Myocyte (in vitro differentiated cells): ENCODE data around the gene CARNS1. TPM values are rescaled to one million over a fixed set of nuclear protein-coding genes. Genes with fewer than 3 reads are reported as not detected.
A peak's percentile ranks its signal among the peaks of the same experiment; 100 is the strongest.
"Not testable (repeated sequence)": the region's sequence is repeated elsewhere in the genome, so short reads cannot be mapped to it uniquely, and the experiment has no call there.

ENCODE experiments used
- DNase-seq: peaks from one replicate; pipeline ENCODE4 v3.0.0-alpha.2; 2012; ENCODE audit warnings: low read depth
- total RNA-seq: library from RNA; depleted of rRNA; stranded (reverse); fragments of >200 nt; gene quantifications from 2 replicates; pipeline ENCODE4 v1.2.3, GENCODE V29; 2014

The CARNS1 gene
- total RNA-seq, 1 donor from 2014 or later = 49.7 TPM

- DNase-seq = no peak
Observed at GRCh38 chr11:67396587-67397389, 18.7 kb upstream of the CARNS1 start.

GRCh38 chr11:67397536-67397935 is 17.9 kb upstream of the CARNS1 start:
- no peak for DNase-seq

- no peak for DNase-seq
Observed at GRCh38 chr11:67397986-67398660, 17.4 kb upstream of the CARNS1 start.

GRCh38 chr11:67398661-67399563 is 16.6 kb upstream of the CARNS1 start:
- no peak for DNase-seq

GRCh38 chr11:67400251-67400941 is 15.1 kb upstream of the CARNS1 start:
- DNase-seq = no peak

- no peak for DNase-seq
Observed at GRCh38 chr11:67400942-67401494, 14.5 kb upstream of the CARNS1 start.

GRCh38 chr11:67401495-67402191 is 13.8 kb upstream of the CARNS1 start, which contains the start of gene PPP1CA:
TSS of gene PPP1CA (minus strand) at chr11:67401858. CDS start at chr11:67401782, 76 bp downstream.
- DNase-seq = peak; percentile 87

- not testable (repeated sequence) for DNase-seq
Observed at GRCh38 chr11:67402192-67402839, 13.2 kb upstream of the CARNS1 start.

- DNase-seq = not testable (repeated sequence)
Observed at GRCh38 chr11:67403085-67403484, 12.4 kb upstream of the CARNS1 start.

- no peak for DNase-seq
Observed at GRCh38 chr11:67404515-67405195, 10.8 kb upstream of the CARNS1 start.

- DNase-seq = no peak
Observed at GRCh38 chr11:67405196-67405567, 10.3 kb upstream of the CARNS1 start.

- no peak for DNase-seq
Observed at GRCh38 chr11:67405688-67406339, 9.7 kb upstream of the CARNS1 start.

- no peak for DNase-seq
Observed at GRCh38 chr11:67406420-67406968, 9.0 kb upstream of the CARNS1 start.

GRCh38 chr11:67406969-67407687 is 8.3 kb upstream of the CARNS1 start:
- DNase-seq = peak; percentile 49

- no peak for DNase-seq
Observed at GRCh38 chr11:67407688-67408163, 7.8 kb upstream of the CARNS1 start.

- DNase-seq = no peak
Observed at GRCh38 chr11:67408437-67409200, 6.9 kb upstream of the CARNS1 start.
